Measurements from ENCODE around the gene KIF18B.

- TF ChIP-seq CTCF (IDR thresholded peaks at IDR 0.05) (no peak), POLR2A (IDR thresholded peaks at IDR 0.05) (no peak)
Observed at GRCh38 chr17:44965481-44966234, 18.1 kb upstream of the KIF18B start.
